DMS 273 (cell line): ENCODE data around the gene KHNYN.
"Not testable (repeated sequence)": the region's sequence is repeated elsewhere in the genome, so short reads cannot be mapped to it uniquely, and the experiment has no call there.

Source experiments
- DNase-seq: peaks from one replicate; lab custom pipeline; 2025; ENCODE audit not compliant: unreplicated experiment; lab: John Stamatoyannopoulos, UW

The KHNYN gene

DNA sequence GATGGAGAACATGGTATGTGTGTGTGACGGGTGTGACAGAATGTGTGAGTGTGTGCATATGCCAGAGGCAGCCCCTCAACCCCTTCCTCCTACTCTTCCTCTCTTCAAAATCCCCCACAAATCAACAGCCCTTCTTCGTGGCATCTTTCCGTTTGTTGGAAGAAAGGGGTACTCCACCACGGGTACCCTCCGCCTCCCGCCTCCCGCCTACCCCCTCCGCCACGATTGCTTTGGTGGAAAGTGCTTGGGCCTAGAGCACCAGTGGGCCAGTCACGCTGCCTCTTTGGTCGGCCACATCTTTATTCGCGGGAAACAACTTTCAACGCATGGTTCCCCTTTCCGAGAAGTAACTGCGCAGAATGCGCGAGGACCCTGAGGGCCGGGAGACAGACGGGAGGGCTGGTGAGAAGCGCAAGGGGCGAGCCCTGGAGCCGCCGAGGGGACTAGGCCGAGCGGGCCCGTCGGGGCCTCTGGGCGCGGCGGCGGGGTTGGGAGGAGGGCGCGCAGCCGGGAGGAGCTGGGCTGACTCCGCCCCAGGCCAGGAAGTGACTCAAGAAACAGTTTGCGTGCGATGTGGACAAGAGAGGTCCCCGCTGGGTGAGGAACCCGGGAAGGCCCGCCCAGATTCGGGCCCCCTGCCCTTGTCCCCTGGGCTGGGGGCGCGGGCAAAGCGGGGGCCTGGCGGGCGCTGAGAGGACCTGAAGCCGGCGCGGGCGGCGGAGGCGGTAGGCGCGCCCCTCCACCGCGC lies at the start of gene KHNYN, which contains the start of gene CBLN3:
Gene KHNYN, plus strand, starts transcription at position 560 of the 748 bp plus-strand sequence. CDS start 777 bp downstream, outside the sequence.
Gene CBLN3, minus strand, starts transcription at position 274 of the 748 bp plus-strand sequence. CDS start 614 bp downstream, outside the sequence.
- peak; percentile 92 for DNase-seq

DNA sequence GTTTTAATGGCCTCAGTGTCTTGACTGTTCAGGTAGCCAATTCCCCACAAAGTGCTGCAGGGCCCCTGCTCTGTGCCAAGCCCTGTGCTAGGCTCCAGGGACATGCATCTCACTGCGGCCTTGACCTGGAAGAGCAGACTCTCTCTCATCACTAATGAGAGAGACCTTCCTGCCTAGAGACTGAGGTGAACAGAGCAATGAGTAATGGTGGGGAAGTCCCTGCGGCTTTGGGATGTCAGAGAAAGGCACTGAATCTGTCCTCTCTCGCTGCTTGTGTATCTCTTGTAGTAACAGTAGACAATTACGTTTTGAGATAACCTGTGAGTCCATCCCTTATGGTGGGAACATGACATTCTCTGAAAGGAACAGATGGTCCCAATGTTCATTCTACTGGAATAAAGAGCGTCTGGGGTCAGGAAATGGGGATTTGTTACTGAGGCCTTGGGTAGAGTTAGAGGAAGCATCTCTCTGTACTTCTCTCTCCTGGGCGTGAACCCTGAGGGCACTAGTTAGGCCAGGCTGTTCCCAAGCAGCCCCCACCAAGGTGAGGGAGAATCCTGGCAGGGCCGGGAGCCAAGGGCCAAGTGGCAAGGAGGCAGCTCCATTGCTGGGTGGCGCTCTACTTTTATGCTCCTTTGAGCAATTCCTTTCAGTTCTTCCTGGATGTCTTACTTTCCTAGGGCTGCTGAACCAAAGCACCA lies 48.2 kb upstream of the KHNYN start:
- peak; percentile 72 for DNase-seq

DNA sequence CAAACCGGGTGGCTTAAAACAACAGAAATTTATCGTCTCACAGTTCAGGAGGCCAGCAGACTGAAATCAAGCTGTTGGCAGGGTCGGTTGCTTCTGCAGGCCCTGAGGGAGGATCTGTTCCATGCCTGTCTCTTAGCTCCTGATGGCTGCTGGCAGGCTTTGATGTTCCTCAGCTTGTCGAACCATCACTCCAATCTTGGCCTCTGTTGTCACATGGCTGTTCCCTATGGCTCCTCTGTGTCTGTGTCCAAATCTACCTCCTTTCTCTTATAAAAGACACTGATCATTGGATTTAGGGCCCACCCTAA lies 47.7 kb upstream of the KHNYN start:
- no peak for DNase-seq

DNA sequence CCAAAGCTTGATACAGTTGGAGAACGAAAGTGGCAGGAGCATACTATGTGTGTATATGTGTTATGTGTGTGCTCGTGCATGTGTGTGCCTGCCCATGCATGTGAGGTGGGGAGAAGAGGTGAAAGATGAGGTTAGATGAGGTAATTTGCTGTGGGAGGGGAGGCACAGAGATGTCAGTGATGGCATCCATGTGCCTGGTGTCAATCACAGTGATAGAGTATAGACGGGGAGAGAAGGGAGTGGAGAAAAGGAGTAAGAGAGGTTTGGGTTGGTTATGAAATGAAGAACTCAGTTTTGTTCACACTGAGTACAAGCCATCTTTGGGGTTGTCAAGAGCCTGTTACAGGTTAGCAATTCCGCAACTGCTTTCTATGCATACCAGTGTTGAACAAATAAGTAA lies 45.6 kb upstream of the KHNYN start:
- no peak for DNase-seq

DNA sequence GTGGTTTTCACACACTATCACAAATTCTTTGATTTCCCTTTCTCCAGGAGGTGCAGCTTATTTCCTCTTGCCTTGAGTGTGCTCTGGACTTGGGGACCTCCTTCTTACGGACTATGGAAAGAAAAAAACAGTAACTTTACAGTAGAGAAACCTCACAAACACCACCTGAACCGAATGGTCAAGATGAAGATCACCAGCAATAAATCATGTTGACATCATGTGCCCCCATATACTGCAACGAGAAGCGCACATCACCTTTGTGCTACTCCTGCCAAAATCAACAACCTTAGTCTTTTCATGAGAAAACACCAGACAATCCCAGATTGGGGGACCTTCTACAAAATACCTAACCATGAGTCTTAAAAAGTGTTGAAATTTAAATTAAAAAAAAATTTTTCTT lies 44.2 kb upstream of the KHNYN start:
- DNase-seq: no peak

DNA sequence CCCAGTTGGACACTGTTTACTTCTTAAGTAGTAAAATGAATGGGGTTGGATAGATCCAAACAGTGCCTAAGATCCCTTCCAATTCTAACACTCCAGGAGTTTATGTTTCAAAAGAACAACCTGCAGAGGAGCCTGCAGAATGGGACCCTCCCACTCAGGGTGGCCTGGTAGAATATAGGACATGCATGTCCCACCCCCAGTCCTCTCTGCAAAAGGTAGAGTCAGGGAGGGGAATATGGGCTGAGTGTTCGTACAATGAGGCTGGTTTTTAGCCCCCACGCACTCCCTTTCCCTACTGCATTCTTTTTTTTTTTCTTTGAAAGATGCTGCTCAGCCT lies 42.8 kb upstream of the KHNYN start:
- DNase-seq: no peak

DNA sequence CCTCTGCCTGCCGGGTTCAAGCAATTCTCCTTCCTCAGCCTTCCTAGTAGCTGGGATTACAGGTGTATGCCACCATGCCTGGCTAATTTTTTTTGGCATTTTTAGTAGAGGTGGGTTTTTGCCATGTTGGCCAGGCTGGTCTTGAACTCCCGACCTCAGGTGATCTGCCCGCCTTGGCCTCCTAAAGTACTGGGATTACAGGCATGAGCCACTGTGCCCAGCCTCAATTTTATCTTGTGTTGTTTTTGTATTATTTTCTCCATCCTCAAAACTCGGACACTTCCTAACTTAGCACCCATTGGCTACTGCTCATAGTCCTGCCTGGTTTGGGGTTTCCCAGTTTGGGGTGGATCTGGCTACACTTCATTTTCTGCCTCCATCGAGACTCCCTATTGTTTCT lies 42.2 kb upstream of the KHNYN start:
- DNase-seq: not testable (repeated sequence)

DNA sequence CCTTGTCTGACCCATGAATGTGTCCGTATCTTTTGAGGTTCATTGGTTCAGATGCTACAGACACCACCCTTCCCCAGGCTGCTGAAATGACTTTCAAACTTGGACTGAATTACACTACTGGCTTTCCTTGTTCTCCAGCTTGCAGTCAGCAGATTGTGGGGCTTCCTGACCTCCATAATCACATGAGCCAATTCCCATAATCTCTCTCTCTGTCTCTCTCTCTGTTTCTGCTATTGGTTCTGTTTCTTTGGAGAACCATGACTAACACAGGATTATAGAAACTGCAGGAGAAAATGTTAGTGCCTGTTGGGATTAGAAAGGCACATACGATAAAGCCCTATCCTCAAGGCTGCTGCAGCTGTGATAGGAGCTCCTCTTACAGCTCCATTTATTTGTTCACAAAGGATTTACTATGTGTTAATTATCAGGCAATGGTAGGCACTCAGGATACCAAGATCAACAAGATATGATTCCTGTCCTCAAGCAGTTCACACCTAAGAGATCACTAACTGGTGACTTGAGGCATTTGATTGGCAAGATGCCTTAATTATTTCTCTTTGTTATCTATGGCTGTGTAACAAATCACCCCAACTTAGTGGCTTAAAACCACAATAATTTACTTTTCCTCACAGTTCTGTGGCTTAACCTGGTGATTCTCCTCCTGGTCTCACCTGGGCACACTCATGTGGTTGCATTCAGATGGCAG lies 41.1 kb upstream of the KHNYN start:
- no peak for DNase-seq

DNA sequence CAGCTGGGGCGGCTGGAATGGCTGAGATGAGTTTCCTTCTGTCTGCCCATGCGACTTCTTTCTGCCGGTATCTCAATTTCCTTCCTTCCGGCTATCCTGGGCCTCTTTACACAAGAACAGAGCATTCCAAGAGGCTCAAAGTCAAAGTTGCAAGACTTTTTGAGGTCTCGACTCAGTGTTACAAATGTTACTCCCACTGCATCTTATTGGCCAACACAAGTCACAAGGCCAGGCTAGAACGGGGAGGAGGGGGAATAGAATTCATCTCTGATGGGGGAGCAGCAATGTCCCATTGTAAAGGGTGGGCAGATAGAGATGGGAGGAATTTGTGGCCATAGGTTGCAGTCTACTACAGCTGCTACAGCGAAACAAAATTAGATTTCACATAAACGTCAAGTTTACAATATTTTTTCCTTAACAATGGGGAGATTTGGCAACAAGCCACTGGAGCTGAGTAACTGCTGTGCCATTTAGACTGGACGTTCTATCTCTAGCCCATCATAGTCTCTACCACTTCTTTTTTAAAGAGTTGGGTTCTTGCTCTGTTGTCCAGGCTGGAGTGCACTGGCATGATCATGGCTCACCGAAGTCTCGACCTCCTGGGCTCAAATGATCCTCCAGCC lies 40.4 kb upstream of the KHNYN start:
- DNase-seq: no peak

DNA sequence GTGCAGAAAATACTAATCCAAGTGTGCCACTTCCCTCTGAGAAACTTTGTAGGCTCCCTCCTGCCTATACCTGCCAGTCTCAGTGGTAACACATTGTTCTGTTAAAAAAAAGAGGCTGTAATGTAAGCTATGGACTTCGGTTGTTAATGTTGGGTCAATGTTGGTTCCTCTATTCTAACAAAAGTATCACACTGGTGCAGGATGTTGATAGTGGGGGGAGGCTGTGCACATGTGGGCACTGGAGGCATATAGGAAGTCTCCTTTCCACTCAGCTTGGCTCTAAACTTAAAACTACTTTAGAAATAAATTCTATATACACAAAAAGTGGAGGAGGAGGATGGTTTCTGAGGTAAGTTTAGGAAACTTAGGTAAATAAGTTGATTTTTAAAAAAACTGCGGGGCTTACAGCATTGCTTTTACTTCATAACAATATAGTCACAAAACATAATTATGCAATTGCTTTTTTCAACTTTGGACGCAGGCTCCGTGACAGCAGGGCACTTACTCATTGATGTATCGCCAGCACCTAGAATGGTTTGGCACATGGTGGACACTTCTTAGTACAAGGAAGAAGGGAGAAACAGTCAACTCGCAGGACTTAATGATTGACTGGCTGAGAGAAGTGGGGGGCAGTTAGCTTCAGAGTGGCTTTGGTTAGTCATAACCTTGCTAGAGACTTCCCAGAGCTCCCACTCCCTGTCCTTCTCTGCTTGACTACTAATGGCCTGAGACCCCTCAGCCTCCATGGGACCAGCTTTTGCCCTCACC lies 38.9 kb upstream of the KHNYN start:
- DNase-seq: no peak

DNA sequence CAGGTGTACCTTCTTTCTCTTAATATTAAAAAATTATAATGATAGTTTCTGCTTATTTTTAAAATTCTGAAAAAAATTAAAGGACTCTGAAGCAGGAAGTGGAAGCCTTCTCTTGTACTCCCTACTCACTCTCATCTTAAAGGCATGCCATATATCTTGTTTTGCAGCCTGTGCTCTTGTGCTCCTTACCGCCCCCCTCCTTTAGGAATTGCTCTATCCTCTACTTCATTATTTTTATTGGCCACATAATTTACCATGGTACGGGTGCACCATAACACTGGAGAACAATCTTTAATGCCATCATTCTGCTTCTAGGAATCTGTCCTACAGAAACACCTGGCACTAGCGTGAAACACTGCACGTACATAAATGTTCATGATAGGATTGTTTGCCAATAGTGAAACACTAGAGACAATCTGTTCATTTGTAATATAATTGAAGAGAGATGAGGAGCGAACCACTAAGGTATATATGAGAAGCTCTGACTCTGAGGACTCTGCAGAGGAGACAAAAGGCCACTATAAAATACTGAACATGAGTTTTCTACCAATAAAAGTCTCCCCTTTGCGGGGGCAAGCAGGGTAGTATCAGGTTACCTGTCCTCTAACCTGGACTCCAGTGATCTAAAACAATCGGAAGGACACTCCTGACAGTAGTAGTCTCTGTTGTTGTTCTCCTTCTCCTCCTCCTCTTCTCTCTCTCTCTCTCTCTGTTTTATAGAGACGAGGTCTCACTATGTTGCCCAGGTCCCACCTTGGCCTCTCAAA lies 37.2 kb upstream of the KHNYN start:
- DNase-seq: peak; percentile 30

DNA sequence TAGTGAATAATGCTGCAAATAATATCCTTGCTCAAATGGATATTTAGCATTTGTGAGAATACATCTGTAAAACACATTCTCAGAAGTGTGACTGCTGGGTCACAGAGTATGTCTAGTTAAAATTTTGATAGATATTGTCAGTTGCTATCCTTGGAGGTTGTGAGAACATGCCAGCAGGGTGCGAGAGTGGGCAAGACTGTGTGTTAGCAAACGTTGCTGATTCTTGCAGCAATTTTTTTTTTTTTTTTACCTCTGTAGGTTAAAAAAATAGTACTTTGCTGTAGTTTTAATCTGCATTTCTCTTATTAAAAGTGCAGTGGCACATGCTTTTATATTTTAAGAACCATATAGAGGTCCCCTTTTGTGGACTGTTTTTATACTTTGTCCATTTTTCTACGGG lies 35.5 kb upstream of the KHNYN start:
- DNase-seq: peak; percentile 51

DNA sequence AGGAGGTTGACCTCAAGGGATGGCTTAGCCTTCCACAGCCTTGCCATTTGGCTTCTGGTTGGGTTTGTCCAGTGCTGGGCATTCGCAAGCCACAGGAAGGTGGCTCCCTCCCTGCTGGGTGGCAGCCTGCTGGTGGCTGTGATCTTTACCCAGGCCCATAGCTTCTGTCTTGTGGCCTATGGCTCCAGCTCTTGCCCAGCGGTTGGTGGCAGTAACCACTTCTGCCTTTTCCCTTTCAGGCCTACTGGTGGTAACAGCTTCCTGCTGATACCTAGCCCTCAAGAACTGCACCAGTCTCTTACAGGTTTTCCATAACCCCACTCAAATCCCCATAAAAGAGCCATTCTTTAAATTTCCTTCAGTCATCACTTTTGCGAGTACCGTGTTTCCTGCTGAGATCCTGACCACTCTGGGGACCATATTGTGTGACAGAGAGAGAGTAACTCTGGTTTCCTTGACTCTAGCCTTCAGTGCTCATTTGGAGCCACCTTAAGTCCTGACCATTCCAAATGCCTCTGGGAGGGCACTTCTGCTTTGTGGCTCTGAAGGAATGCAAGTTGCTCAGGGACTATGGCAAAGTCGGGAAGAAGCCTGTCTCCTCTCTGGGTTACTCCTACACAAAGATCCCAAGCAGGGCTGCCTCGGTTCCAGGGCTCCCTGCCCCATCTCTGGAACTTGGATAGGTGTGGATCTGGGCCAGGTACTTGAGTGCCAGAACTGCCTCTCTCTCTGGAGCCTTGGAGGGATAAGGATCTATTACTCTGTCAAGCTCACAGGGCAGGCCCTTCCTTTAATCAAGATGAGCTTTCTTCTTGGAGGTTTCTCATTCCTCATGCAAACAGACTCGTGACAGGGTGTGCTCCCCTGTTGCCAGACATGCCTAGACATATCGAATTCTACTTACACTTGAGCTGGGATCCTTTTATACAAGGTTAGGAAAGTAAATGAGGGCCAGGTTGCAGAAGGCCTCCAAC lies 33.9 kb upstream of the KHNYN start:
- no peak for DNase-seq

DNA sequence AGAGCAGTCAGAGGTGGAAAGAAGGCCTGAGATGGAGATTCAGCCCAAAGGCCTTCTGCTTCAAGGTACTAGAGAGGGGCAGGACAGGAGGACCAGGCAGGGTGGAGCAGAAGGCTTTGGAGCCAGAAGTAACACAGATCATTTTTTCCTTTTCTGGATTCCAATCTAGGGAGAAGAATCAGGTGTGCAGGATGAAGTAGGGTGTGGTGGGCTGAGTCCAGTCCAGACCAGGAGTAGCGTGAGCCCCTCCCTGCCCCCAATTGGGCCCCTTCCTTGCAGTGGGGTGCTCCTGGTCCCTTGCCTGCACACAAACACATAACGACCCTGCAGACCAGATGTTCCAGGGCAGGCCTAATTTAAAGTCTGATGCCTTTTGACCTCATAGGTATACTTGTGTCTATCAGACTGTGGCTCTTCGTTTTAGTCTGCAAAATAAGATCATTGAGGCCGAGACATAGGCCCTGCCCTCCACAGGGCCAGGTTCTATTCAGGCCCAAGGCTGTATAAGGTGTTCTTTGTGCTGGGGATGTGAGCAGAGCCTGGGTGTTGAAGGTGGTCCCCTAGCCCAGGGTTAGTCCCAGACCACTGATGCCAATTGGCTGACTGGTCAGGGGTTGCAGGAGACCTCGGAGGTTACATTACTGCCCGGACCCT lies 32.0 kb upstream of the KHNYN start:
- no peak for DNase-seq

DNA sequence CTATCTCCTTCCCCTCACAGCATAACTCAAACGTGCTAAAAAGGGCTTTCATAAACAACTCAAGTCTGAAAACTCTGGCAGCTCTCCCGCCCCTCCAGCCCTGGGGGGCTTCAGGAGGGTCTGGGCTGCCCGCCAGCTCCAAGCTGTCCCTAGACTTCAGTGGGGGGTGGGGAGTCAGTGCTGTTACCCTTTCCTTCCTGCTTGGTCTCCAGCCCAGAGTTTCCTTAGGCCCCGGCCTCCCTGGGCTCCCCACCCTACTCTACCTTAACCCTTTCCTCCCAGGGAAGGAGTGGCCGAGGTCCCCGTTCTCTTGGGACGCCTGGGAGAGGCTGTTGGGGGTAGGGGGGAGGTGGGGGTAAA lies 31.5 kb upstream of the KHNYN start:
- peak; percentile 36 for DNase-seq

DNA sequence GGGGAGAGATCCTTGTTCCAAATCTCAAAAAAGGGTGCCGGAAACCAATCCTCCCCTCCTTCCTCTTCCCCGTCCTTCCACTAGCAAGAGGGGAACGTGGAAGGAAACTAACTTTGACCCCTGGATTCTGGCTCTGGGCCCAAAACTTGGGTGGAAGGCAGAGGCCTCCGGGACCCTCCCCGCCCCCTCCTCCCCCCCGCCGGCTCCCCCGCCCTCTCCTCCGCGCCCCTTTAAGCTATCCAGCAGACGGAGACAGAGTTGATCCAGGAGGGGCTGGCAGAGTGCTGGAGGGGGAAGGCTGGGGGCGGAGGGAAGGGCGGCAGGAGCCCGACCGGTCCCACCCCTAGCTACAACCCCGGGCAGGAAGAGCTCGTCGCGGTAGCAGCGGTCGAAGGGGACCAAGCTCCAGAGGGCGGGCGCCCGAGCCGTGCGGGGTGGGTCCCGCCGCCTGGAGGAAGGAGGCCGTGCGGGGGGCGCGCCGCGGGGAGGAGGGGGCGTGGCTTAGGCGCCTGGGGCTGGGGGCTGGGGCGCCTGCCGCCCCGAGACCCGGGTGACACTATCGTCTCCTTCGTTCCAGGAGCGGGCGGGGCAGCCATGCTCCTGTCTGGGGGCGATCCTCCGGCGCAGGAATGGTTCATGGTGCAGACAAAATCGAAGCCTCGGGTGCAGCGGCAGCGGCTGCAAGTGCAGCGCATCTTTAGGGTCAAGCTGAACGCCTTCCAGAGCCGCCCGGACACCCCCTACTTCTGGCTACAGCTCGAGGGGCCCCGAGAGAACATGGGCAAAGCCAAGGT lies 30.9 kb upstream of the KHNYN start, which contains the start of gene NYNRIN:
Gene NYNRIN, plus strand, starts transcription at position 351 of the 794 bp plus-strand sequence. Its CDS starts 244 bp downstream, at position 595.
- peak; percentile 61 for DNase-seq

DNA sequence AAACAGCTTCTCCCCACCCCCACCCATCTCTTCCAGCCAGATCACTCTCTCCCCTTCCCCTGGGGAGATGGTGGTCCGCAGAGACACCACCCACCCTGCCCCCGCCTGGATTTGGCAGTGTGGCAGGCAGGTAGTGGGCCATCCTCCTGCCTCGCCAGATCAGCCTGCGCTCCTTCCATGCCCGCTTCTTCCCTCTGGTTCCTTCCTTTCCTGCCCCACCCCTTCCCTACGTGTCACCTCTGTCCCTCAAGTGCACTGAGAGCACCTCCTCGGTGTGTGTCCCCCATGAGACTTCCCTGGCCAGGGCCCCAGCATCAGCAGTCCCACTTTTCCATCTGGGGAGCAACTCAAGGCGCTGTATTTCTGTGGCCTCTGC lies 30.3 kb upstream of the KHNYN start:
- no peak for DNase-seq
